Inferior parietal cortex (tissue), 1 donor: ENCODE results near the gene LTBP3.

Source experiments
- DNase-seq: peaks from one replicate; pipeline ENCODE4 v3.0.0-alpha.2; 2016; ENCODE audit errors: extremely low spot score

Gene LTBP3

GRCh38 chr11:65554057-65554818 is 3.9 kb downstream of the LTBP3 start:
- DNase-seq: no peak

DNA sequence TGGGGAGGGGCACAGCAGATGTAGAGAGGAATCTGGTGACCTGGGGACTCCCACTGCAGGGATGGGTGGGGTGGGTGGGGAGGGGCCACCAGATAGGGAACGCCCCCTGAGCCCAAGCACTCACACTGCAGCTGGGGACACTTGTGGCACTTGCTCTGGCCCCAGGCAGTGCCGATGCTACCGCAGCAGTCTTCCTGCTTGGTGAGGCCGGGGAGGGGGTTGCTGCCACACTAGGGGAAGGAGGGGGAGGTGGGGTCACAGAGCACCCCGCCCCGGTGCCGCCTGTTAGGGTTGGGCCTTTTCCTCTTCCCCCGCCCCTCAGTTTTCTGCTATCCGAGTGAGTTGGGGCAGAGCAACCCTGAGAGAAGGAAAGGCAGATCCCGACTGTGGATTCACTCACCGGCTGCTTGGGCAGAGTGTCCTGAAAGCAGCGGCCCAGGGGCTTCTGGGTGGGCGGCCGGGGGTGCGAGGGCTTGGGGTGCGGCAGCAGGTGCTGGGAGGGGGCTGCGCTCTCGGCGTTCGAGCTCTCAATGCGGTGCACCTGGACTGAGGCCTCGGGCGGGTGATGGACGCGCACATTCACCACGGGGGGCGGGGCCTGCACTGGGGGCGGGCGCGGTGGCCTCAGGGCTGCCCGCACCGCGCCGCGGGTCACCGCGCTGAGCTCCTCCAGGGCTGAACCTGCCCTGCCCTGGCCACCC is 4.7 kb downstream of the LTBP3 start:
- DNase-seq: no peak

DNA sequence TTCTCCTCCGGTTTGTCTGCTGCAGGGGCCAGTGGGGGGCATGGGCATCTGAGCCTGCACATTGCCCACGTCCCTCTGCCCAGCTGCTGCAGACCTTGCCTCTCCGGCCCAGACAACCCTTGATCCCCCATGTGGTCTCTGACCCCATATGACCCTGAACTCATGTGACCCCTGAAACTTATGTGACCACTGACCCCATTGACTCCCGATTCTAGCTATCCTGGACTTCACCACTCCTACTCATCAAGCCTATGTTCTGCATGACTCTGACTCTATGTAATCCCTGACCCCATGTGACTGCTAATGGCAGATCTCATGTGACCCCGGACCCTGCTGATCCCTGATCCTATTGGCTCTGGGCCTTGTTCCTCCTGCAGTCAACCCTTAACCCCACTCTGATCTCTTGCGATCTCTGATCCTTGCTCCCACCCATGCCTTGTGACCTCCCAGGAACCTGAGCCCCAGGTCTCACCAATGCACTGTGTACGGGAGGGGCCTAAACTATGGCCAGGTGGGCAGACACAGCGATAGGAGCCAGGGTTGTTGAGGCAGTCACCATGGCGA is 5.7 kb downstream of the LTBP3 start:
- DNase-seq: no peak

DNA sequence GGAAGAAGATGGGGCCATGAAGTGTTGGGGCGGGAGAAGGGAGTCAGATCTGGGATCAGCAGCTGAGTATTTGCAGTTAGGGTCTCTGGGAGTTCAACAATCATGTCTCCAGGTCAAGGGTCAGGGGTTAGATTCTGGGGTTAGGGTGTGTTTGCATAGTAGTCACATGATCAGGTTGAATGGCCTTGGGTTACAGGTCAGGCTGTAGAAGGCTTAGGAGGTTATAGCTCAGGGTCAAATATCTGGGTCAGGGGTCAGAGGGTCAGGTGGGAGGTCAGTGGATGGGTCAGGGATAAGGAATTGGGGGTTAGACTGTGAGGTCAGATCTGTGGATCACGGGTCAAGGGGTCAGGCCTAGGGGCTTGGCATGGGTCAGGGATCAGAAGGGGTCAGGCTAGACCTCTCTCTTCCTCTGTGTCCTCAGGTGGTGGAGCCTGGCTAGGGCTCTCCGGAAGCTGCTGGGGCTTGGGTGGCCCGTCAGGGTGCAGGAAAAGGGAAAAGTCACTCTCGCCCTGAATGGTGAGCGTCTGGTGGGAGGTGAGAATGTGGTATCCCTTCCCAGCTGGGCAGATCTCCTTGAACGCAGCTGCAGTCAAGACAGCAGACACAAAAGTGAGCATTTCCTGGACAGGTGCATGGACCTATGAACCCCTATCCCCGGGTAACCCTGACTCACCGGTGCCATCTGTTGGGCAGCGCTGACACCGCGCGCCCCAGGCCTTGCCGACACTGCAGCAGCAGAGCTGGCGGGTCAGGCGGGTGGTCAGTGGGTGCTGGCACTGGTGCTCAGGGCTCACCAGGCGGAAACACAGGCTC is 6.4 kb downstream of the LTBP3 start:
- no peak for DNase-seq

GRCh38 chr11:65549096-65549495 is 9.1 kb downstream of the LTBP3 start:
- no peak for DNase-seq

DNA sequence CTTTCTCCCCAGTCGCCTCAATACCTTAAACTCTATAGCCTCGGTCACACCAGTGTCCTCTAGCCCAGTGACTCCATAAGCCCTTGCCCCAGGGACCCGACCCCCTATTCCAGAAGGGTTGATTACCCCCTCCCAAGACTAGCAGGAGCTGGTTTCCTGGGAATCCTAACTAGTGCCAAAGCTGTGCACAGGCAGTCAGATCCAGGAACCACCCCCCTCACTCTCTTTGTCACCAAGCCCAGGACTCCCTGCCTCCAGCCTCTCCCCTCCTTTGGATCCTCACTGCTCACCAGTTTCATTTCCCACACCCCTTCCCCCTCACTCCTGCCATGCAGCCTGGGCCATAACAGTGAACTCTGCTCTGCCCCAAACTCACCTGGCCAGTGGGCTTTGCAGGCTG is 9.8 kb downstream of the LTBP3 start:
- DNase-seq: no peak

DNA sequence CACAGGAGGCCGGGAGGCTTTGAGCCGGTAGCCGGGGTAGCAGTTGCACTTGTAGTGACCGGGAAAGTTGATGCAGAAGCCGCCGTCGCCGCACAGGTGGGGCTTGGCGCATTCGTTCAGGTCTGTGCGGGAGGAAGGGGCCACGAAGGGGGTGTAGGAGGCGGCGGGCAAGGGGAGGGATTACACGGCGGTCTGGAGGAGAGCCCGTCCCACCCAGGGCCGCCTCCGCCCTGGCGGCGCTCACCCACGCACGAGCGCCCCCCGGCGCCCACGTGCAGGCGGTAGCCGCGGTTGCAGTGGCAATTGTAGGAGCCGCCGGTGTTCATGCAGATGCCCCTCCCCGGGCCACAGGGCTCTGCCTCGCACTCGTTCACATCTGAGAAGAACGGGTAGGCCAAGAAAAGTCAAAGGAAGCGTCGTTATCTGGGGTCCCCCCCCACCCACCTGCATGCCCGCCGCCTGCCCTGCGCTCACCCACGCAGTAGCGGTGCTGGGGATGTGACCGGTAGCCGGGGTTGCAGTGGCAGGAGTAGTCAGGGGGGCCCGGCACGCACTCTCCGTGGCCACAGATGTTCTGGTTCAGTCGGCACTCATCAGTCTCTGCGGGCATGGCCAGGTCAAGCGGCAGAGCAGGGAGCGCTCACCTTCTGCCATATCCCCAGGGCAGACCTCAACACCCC is 10.6 kb downstream of the LTBP3 start:
- no peak for DNase-seq

- no peak for DNase-seq
Observed at GRCh38 chr11:65546217-65546958, 11.8 kb downstream of the LTBP3 start.

- no peak for DNase-seq
Observed at GRCh38 chr11:65545853-65546216, 12.3 kb downstream of the LTBP3 start.

DNA sequence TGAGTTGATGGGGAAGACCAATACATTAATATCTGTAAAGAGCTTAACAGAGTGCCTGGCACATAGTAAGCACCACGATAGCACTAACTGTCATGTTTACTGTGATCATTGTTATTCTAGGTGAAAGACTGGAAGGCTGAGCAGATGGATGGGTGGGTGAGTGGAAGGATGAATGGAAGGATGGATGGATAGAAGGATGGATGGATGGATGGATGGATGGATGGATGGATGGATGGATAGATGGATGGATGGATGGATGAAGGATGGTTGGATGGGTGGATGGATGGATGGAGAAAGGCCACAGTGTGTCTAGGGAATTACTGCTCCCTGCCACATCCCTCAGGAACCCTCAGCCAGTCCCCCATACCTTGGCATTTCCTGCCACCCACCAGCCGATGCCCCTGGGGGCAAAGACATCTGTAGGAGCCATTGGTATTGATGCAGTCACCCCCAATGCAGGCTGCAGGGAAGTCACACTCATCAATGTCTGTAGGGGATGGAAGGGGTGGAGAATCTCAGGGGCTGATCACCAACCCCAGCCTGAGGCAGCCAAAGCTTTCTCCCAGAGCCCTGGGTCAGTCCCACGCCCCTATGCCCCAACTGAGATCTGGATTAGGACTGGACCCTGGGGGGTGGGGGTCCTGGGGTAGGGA is 15.3 kb downstream of the LTBP3 start:
- no peak for DNase-seq

GRCh38 chr11:65541093-65541982 is 16.8 kb downstream of the LTBP3 start:
- DNase-seq: no peak

DNA sequence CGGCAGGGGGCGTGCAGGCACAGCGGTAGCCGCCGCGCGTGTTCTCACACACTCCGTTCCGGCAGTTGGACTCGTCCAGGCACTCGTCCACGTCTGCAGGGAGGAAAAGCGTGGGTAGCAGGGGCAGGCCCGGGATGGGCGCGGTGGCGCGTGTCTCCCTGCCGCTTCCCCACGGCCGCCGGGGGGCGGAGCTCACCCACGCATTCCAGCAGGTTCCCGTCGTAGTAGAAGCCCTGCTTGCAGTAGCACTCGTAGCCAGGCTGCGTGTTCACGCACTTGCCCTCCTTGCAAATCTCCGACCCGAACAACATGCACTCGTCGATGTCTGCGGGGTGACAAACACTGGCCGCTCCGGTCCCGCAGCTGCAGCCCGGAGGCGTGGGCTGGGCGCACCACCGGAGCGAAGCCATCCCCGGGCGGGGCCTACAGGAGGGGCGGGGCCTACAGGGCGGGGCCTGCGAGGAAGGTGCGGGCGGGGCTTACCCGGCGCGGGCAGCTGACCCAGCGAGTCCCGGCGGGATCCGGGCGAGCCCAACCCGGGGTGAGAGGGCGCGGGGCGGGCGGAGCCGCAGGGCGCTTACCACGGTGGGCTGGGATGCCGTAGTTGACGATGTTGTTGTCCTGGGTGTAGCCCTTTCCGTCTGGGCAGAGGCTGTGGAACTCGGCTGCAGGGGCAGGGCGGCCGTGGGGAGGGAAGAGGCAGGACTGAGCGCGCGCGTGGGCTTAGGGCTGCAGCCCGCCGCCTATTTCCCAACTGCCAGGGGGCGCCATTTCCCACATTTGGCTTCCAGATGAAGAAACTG is 17.7 kb downstream of the LTBP3 start:
- DNase-seq: peak; percentile 88

DNA sequence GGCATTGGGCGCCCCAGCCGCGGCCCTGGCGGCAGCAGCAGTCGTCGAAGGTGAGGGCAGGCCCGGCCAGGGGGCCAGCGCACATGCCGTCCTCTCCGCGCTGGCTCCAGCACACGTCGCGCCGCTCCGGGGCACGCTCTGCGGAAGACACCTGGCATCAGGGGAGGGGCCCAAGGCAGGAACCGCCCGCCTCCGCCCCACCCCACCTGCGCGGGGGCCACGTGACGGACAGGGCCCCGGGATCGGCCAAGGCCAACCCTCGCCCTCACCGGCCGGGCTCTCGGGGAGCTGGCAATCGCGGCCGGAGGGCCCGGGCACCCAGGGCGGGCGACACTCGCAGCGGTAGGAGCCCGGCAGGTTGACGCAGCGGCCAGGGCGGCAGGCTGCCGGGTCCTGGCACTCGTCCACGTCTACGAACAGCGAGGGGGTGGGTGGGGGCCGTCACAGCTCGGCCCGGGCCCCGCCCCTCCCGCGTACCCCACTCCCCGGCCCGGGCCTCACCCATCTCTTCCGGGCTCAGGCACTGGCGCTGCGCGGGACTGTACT is 18.3 kb downstream of the LTBP3 start:
- no peak for DNase-seq

DNA sequence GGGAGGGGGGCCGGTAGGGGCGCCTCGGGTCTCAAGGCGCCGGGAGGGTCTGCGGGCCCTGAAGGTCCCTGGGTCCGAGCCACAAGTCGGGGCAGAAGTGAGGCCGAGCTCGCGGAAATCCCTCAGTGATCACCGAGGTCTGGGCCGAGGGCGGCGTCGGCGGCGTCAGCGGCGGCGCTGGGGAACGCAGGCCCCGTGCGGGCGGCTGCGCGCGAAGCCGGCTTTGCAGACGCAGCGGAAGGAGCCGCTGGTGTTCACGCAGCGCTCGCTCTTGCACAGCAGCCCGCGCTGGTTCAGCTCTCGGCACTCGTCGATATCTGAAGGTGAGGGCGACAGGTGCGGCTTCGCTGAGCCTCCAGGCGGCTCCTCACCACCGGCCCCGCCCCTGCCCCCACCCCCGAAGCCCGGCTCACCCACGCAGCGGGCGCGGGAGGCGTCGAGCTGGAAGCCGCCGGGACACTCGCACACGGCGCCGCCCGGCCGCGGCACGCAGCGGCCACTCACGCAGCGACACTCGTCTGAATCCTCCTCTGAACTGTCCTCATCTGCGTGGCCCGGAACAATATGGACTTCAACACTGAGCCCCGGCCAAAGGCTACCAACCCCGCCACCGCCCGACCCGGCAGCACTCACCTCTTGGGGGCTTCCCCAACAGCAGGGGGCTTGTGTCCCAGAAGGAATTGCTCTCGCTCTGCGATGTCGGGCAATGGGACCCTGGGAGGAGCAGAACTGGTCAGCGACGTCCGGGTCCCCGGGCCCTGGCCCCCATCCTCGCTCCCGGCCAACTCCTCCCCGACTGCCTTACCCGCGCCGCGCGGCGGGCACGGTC is 19.0 kb downstream of the LTBP3 start:
- DNase-seq: no peak

DNA sequence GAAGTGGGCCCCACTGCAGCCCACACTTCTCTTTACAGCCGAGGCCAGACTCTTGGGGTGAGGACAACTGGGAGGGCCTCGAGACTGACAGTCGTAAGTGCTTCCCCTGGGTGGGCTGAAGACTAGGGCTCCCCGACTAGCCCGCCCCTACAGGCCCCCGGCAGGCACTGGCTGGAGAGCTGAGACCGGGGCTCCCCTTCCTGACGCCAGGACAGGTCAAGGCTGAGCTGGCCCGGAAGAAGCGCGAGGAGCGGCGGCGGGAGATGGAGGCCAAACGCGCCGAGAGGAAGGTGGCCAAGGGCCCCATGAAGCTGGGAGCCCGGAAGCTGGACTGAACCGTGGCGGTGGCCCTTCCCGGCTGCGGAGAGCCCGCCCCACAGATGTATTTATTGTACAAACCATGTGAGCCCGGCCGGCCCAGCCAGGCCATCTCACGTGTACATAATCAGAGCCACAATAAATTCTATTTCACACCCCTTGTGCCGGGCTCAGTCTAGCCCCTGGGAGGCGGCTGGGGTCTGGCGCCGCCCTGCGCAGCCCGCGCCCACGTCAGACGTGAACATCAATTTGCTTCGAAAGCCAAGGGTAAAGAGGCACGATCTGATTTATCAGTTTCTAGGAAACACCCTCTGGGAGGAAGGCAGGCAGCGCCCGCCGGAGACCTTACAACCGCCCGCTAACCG is 19.8 kb downstream of the LTBP3 start:
- DNase-seq: no peak

GRCh38 chr11:65537620-65538231 is 20.4 kb downstream of the LTBP3 start:
- DNase-seq: no peak

- DNase-seq: no peak
Observed at GRCh38 chr11:65537296-65537597, 20.9 kb downstream of the LTBP3 start.
